HCT116 (cell line): Measurements from ENCODE around the gene UBE3B. TPM values are rescaled to one million over a fixed set of nuclear protein-coding genes. Genes with fewer than 3 reads are reported as not detected.

Experiments used
- ATAC-seq: fragments of 200-7000 bp; cut with Tn5 transposase; 2 replicates; pipeline ENCODE4 v1.9.1; 2020; ENCODE audit warnings: mild to moderate bottlenecking, moderate library complexity
- BruUV-seq: library from RNA; stranded (reverse); fragments of 400-500 nt; replicated peaks from 2 replicates; lab custom pipeline; 2021; lab: Mats Ljungman, UMichigan
- CTCF ChIA-PET: fragments of 300-600 bp; sonication (Branson Sonifier 250); formaldehyde crosslinking; loops from one replicate; lab custom pipeline; 2021; ENCODE audit warnings: antibody characterized with exemption; lab: Charles Lee
- POLR2A ChIA-PET: fragments of 300-600, 350-600 bp; sonication (Branson Sonifier 250); formaldehyde crosslinking; loops from one replicate; lab custom pipeline; 2021; ENCODE audit warnings: antibody characterized with exemption; lab: Charles Lee
- RAD21 ChIA-PET, 2 experiments: fragments of 300-600 bp; sonication (Branson Sonifier 250); formaldehyde crosslinking; loops; one replicate each; lab custom pipeline; 2023; ENCODE audit warnings: low total read pairs in 2 of 2; ENCODE audit not compliant: uncharacterized antibody in 2 of 2, unreplicated experiment in 2 of 2, low non-redundant PET in 1 of 2; lab: Charles Lee
- DNase-seq: peaks from one replicate; pipeline ENCODE4 v3.0.0-alpha.2; 2010; ENCODE audit warnings: low read depth, low spot score
- H2AFZ ChIP-seq: fragments of 200-600 bp; shearing (Covaris generic), sonication (generic); 2 replicates; pipeline ENCODE4 v1.6.1; 2017; ENCODE audit warnings: low read depth, mixed run types, mixed read lengths, antibody characterized with exemption, low read length; ENCODE audit not compliant: poor library complexity, severe bottlenecking
- H3K27ac ChIP-seq: 2 replicates; pipeline ENCODE4 v1.5.1; 2012; ENCODE audit warnings: low read depth, low read length
- H3K27me3 ChIP-seq: fragments of 200-600 bp; sonication (generic); 2 replicates; pipeline ENCODE4 v1.6.1; 2016; ENCODE audit warnings: mixed run types, low read length, mixed read lengths; ENCODE audit not compliant: insufficient read depth
- H3K36me3 ChIP-seq, 2 experiments: fragments of 200-500 bp in 1 of 2; fragments of 200-600 bp in 1 of 2; sonication (Bioruptor generic) in 1 of 2; sonication (generic) in 1 of 2; 2 replicates each; pipeline versions ENCODE4 v1.5.1 to v1.6.1; 2014 to 2016; ENCODE audit warnings: low read length in 2 of 2, inconsistent platforms in 1 of 2, mixed read lengths in 1 of 2, mixed run types in 1 of 2; ENCODE audit not compliant: insufficient read depth in 2 of 2, control insufficient read depth in 1 of 2
- H3K4me1 ChIP-seq, 2 experiments: fragments of 200-600 bp in 1 of 2; sonication (generic) in 1 of 2; 2 replicates each; pipeline versions ENCODE4 v1.5.1 to v1.6.1; 2012 to 2017; ENCODE audit warnings: low read length in 2 of 2, inconsistent platforms in 1 of 2, mild to moderate bottlenecking in 1 of 2, mixed read lengths in 1 of 2, mixed run types in 1 of 2, moderate library complexity in 1 of 2; ENCODE audit not compliant: insufficient read depth in 2 of 2, control insufficient read depth in 1 of 2
- H3K4me2 ChIP-seq: fragments of 200-600 bp; sonication (generic); 2 replicates; pipeline ENCODE4 v1.6.1; 2017; ENCODE audit warnings: mixed run types, low read length, mixed read lengths
- H3K4me3 ChIP-seq, 2 experiments: fragments of 200-600 bp in 1 of 2; sonication (generic) in 1 of 2; replicated peaks in 1 of 2; 2 replicates each; pipeline ENCODE4 v1.5.1; 2011 to 2016; ENCODE audit warnings: low read length in 2 of 2, control low read depth in 1 of 2, low read depth in 1 of 2, mild to moderate bottlenecking in 1 of 2, mixed read lengths in 1 of 2, mixed run types in 1 of 2
- H3K79me2 ChIP-seq: fragments of 200-600 bp; sonication (generic); 2 replicates; pipeline ENCODE4 v1.6.1; 2017; ENCODE audit warnings: mild to moderate bottlenecking, mixed run types, low read length, moderate library complexity, mixed read lengths; ENCODE audit not compliant: insufficient read depth
- H3K9ac ChIP-seq: fragments of 200-600 bp; sonication (generic); 2 replicates; pipeline ENCODE4 v1.6.1; 2016; ENCODE audit warnings: low read length, mixed read lengths
- H3K9me2 ChIP-seq: fragments of 200-600 bp; sonication (generic), shearing (Covaris generic); 2 replicates; pipeline ENCODE4 v1.6.1; 2017; ENCODE audit warnings: mixed run types, mild to moderate bottlenecking, moderate library complexity; ENCODE audit not compliant: insufficient read depth
- H3K9me3 ChIP-seq, 2 experiments: fragments of 200-500 bp in 1 of 2; fragments of 200-600 bp in 1 of 2; sonication (Bioruptor generic) in 1 of 2; sonication (generic) in 1 of 2; 2 replicates each; pipeline ENCODE4 v1.6.1; 2014 to 2017; ENCODE audit warnings: low read length in 2 of 2, mixed read lengths in 2 of 2, inconsistent platforms in 1 of 2, low read depth in 1 of 2, mild to moderate bottlenecking in 1 of 2, mixed run types in 1 of 2, moderate library complexity in 1 of 2; ENCODE audit not compliant: control insufficient read depth in 1 of 2, insufficient read depth in 1 of 2
- H4K20me1 ChIP-seq: fragments of 200-600 bp; sonication (generic), shearing (Covaris generic); 2 replicates; pipeline ENCODE4 v1.6.1; 2017; ENCODE audit warnings: mixed run types, mild to moderate bottlenecking, moderate library complexity; ENCODE audit not compliant: insufficient read depth
- CBX3 ChIP-seq: IDR thresholded peaks from 2 replicates; pipeline ENCODE4 v1.6.1; 2012; ENCODE audit warnings: low read depth
- CEBPB ChIP-seq: IDR thresholded peaks from 2 replicates; pipeline ENCODE4 v1.6.1; 2012; ENCODE audit warnings: low read depth
- CTCF ChIP-seq, 3 experiments: fragments of 200-600 bp in 1 of 3; sonication (generic) in 1 of 3; IDR thresholded peaks in 2 of 3; conservative IDR thresholded peaks in 1 of 3; 2 replicates each; pipeline ENCODE4 v1.5.1; 2012 to 2017; ENCODE audit warnings: low read depth in 2 of 3, low read length in 2 of 3, antibody characterized with exemption in 1 of 3, borderline replicate concordance in 1 of 3, control low read depth in 1 of 3, mild to moderate bottlenecking in 1 of 3, mixed read lengths in 1 of 3, mixed run types in 1 of 3, moderate library complexity in 1 of 3; ENCODE audit not compliant: insufficient read depth in 1 of 3
- ELF1 ChIP-seq: IDR thresholded peaks from 2 replicates; pipeline ENCODE4 v1.6.1; 2012; ENCODE audit warnings: low read depth, borderline replicate concordance
- EZH2 ChIP-seq: fragments of 200-600 bp; sonication (generic); IDR thresholded peaks from 2 replicates; pipeline ENCODE4 v1.6.1; 2017; ENCODE audit warnings: antibody characterized with exemption, mixed run types
- JUND ChIP-seq: IDR thresholded peaks from 2 replicates; pipeline ENCODE4 v1.6.1; 2012
- POLR2AphosphoS5 ChIP-seq: IDR thresholded peaks from 2 replicates; pipeline ENCODE4 v1.6.1; 2011; ENCODE audit warnings: mild to moderate bottlenecking, low read depth, low read length, moderate library complexity
- REST ChIP-seq: IDR thresholded peaks from 2 replicates; pipeline ENCODE4 v1.6.1; 2012; ENCODE audit warnings: low read depth
- SP1 ChIP-seq: IDR thresholded peaks from 2 replicates; pipeline ENCODE4 v1.6.1; 2012; ENCODE audit warnings: low read depth
- TCF7L2 ChIP-seq: IDR thresholded peaks from 2 replicates; pipeline ENCODE4 v1.7.0; 2011; ENCODE audit warnings: borderline replicate concordance, inconsistent platforms; ENCODE audit not compliant: insufficient read depth, insufficient read length; ENCODE audit errors: extremely low read depth
- YY1 ChIP-seq: IDR thresholded peaks from 2 replicates; pipeline ENCODE4 v1.6.1; 2011; ENCODE audit warnings: low read length, low read depth, moderate library complexity, mild to moderate bottlenecking; ENCODE audit not compliant: insufficient replicate concordance; ENCODE audit errors: extremely low read depth
- ZFX ChIP-seq: fragments of 450-650 bp; IDR thresholded peaks from 2 replicates; pipeline ENCODE4 v1.6.1; 2017
- ZNF274 ChIP-seq: fragments of 200-500 bp; sonication (Bioruptor generic); IDR thresholded peaks from 2 replicates; pipeline ENCODE4 v1.6.1; 2014; ENCODE audit warnings: mild to moderate bottlenecking, low read depth, low read length, inconsistent platforms
- intact Hi-C: fragments of 100-400 bp; cut with micrococcal nuclease; formaldehyde crosslinking; loops from 2 replicates; pipeline ENCODE4 v1.10.0; 2022
- total RNA-seq: library from RNA; stranded (reverse); gene quantifications from one replicate; pipeline ENCODE4 v1.2.1, GENCODE V29; 2021; ENCODE audit not compliant: unreplicated experiment
- TF ChIP-seq, protein P1 (sequence below): IDR thresholded peaks from 2 replicates; pipeline ENCODE4 v1.6.1; 2012

Gene UBE3B
- total RNA-seq, 1 experiment from 2014 or later, result 28.9 TPM

GRCh38 chr12:109450980-109451379 is 26.5 kb upstream of the UBE3B start:
- no peak overlapping the region for H2AFZ ChIP-seq
- H3K4me2 ChIP-seq, result no peak overlapping the region
- no peak for DNase-seq
- H3K27ac ChIP-seq, result no peak overlapping the region
- BruUV-seq, result no TSS peak
- no peaks in the 10 kb centered on the region for H3K79me2 ChIP-seq
- no peaks in the 10 kb centered on the region for H3K4me1 ChIP-seq
- H3K4me3 ChIP-seq, result no peak overlapping the region
- POLR2A ChIA-PET, result no interaction called here
- RAD21 ChIA-PET, result no interaction called here
- H3K9me3 ChIP-seq, result no peaks in the 10 kb centered on the region
- H4K20me1 ChIP-seq, result no peaks in the 10 kb centered on the region
- H3K36me3 ChIP-seq, result peaks cover 17 to 29% of the 10 kb centered on the region in 2 experiments
- no peaks in the 10 kb centered on the region for H3K27me3 ChIP-seq
- H3K9ac ChIP-seq, result no peak overlapping the region
- ATAC-seq, result no peak
- CTCF ChIA-PET, result interaction anchor here (1.2 to 3.2 kb wide), 2 partner anchors 18 to 23 kb away, joined by 5 to 12 read pairs; no protein-coding TSS in a partner anchor
- no peaks in the 10 kb centered on the region for H3K9me2 ChIP-seq
- TF ChIP-seq JUND (no peak), ZFX (no peak), CTCF (IDR thresholded peaks at IDR 0.05 in 2 of 3, conservative IDR thresholded peaks at IDR 0.05 in 1 of 3; ENCODE audit: borderline replicate concordance in 1 of 3, insufficient read depth in 1 of 3, low read depth in 2 of 3, low read length in 2 of 3) (no peak), ZNF274 (no peak), POLR2AphosphoS5 (no peak), EZH2 (no peak), REST (no peak), SP1 (no peak), TCF7L2 (no peak), YY1 (no peak), CEBPB (no peak), ELF1 (no peak), CBX3 (no peak)
- TF ChIP-seq, protein P1, sequence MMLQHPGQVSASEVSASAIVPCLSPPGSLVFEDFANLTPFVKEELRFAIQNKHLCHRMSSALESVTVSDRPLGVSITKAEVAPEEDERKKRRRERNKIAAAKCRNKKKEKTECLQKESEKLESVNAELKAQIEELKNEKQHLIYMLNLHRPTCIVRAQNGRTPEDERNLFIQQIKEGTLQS, result no peak
- intact Hi-C loops, result no loop called here
